Stimulated activated CD4-positive, alpha-beta T cell treated with anti-CD3 and anti-CD28 coated beads, Interleukin-2, amount 100 ng/mL, for 4 hours (primary cell): ENCODE data around the gene ACER2.

Source experiments
- DNase-seq: peaks from one replicate; pipeline ENCODE4 v3.0.0-alpha.2; 2020; ENCODE audit warnings: low read depth

Gene ACER2

GRCh38 chr9:19486803-19487202 lies 78.0 kb downstream of the ACER2 start:
- DNase-seq = no peak

- no peak for DNase-seq
Measured at GRCh38 chr9:19488721-19489120, 79.9 kb downstream of the ACER2 start.

GRCh38 chr9:19490269-19490668 lies 81.5 kb downstream of the ACER2 start:
- no peak for DNase-seq

GRCh38 chr9:19490828-19491227 lies 82.0 kb downstream of the ACER2 start:
- DNase-seq = no peak

GRCh38 chr9:19492775-19493173 lies 84.0 kb downstream of the ACER2 start:
- DNase-seq = no peak

GRCh38 chr9:19493174-19493811 lies 84.5 kb downstream of the ACER2 start:
- no peak for DNase-seq

GRCh38 chr9:19493876-19494275 lies 85.1 kb downstream of the ACER2 start:
- DNase-seq = no peak

- DNase-seq = no peak
Measured at GRCh38 chr9:19495186-19496028, 86.6 kb downstream of the ACER2 start.

GRCh38 chr9:19496321-19497050 lies 87.7 kb downstream of the ACER2 start:
- no peak for DNase-seq

- DNase-seq = no peak
Measured at GRCh38 chr9:19497276-19497675, 88.5 kb downstream of the ACER2 start.

GRCh38 chr9:19498015-19498414 lies 89.2 kb downstream of the ACER2 start:
- no peak for DNase-seq
